ENCODE measurements around the gene SLC5A12.
"Not testable (repeated sequence)": the region's sequence is repeated elsewhere in the genome, so short reads cannot be mapped to it uniquely, and the experiment has no call there.

The SLC5A12 gene

DNA sequence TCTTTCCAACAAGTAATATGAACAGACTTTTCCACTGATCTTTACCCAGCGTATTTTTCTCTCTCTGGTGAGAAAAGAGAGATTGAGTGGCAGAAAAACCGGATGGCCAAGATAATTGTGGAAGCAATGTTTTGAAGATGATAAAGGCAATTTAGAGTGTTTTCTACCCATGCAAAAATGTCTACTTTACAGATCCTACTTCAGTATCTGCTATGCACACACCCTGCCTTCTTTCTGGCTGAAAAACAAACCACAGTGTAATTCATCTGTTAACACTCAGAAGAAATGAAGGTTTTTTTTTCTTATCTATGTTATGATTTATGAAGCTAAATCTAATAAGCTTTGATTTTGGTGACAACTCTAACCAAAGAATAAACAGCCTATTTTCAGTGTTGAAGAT, 56.8 kb downstream of the SLC5A12 start:
- no peak overlapping the region for H3K4me3 ChIP-seq (ENCODE audit: low read depth, low read length)

DNA sequence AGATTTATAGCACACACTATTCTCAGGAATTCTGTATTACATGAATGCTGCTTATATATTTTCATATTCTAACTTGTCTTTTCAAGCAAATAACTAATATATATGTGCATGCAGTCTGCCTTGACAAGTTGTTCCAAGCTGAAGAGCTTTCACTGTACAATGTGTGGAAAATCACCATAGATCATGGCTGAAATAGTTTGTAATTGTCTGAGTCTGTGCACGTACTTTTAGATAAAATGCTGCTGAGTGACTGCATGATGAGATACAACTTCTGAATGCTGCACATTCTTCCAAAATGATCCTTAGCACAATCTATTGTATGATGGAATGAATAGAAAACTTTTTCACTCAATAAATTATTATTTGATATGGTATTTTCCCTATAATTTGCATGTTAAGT, 58.9 kb downstream of the SLC5A12 start:
- H3K4me3 ChIP-seq (ENCODE audit: low read depth, low read length), result no peak overlapping the region

DNA sequence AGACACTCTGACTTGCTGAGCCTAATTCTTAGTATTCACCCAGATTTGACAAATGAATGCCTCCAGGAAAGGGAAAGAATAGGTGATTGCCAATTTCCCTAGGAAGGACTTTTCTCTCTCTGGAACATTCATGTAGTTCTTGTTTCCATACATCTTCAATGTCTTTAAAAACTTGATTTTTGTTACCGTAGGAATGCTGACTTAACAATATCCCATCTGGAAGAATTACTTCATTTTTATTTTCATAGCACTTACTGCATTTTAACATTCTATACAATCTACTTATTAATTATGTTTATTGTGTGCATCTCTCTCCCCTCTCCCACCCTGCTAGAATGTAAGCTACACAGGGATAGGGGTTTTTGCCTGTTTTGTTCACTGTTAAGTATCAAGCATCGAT, 66.6 kb downstream of the SLC5A12 start:
- no peak overlapping the region for H3K4me3 ChIP-seq (ENCODE audit: low read depth, low read length)

DNA sequence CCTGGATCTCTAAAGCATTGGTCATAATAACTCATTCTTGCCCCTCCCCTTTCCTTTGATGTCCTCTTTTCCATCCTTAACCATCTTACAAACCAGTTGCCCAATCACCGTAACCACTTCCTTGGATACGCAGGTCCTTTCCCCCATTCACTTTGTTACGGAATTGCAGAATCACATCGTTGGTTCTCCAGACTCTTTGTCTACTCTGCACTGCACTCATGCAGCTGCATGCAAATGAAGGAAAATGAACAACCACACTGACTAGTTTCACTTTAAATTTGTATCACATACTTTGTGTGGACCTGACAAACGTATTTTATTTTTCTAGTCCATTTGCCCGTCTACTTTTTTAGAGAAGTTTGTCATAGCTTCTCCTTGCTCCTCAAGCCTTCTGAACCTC, 69.9 kb downstream of the SLC5A12 start:
- no peak overlapping the region for H3K4me3 ChIP-seq (ENCODE audit: low read depth, low read length)

DNA sequence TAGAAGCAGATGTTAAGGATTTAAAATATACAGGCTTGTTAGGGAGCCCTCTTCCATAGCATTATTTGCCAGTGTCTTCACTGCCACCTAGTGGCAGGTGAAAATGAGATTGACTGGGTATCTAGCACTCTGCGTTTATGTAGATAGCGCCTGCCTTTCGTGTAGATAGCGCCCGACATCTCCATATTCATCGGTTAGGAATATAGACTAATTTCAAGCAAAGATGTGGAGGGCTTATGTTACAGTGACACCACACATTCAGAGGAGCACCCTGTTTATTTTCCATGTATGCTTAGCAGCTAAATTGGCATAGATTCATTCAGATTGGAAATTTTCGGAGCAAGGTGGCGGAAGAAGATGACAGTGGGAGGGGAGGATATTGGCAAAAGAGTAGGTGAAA, 72.0 kb downstream of the SLC5A12 start:
- H3K4me3 ChIP-seq (ENCODE audit: low read depth, low read length), result no peak overlapping the region

DNA sequence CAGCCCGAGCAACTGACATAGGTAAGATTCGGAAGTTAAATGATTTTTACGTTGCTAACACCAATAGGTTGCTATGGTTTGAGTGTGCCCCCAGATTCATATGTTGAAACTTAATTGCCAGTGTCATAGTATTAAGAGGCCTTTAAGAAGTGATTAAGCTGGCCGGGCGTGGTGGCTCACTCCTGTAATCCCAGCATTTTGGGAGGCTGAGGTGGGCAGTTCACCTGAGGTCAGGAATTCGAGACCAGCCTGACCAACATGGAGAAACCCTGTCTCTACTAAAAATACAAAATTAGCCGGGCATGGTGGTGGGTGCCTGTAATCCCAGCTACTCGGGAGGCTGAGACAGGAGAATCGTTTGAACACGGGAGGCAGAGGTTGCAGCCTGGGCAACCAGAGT, 78.5 kb downstream of the SLC5A12 start:
- H3K4me3 ChIP-seq (ENCODE audit: low read depth, low read length), result not testable (repeated sequence)

DNA sequence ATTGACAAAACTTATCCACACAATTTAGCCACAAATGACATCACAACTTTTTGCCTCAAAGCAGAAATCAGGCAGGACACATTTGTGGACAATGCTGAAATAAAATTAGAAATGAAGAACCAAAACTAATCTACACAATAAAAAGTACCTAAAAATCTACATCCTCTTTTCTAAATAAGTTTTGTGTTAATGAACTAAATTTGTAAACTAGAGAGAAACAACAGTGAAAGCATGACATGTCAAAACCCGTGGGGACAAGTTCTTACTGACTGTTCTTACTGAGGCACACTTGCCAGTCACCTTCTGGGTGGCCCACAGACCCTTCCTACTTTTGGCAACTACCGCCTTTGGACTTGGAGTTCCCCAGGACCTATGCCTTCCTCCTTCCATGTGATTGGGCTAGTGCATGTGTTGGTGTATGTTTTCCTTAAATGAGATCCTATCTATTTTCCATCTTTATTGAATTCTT, 89.1 kb downstream of the SLC5A12 start:
- H3K4me3 ChIP-seq (ENCODE audit: low read depth, low read length), result no peak overlapping the region

DNA sequence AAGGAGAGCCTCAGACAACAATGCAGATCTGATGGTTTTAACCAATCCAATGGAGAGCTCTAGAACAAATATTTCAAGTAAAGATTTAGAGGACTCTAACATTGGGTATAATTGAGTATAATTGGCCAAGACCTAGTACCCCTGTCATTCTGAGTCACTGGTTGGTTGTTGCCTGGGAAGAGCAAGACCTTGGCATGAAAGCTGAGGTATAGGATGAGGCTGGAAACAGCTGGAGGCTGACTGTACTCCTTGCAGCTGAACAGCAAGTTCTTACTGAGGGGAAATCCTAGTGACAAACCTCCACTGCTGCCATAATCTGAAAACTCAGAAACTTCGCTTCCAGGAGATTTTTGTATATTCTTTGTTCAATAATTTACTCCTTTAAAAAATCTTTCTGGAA, 95.5 kb downstream of the SLC5A12 start:
- no peak overlapping the region for H3K4me3 ChIP-seq (ENCODE audit: low read depth, low read length)

DNA sequence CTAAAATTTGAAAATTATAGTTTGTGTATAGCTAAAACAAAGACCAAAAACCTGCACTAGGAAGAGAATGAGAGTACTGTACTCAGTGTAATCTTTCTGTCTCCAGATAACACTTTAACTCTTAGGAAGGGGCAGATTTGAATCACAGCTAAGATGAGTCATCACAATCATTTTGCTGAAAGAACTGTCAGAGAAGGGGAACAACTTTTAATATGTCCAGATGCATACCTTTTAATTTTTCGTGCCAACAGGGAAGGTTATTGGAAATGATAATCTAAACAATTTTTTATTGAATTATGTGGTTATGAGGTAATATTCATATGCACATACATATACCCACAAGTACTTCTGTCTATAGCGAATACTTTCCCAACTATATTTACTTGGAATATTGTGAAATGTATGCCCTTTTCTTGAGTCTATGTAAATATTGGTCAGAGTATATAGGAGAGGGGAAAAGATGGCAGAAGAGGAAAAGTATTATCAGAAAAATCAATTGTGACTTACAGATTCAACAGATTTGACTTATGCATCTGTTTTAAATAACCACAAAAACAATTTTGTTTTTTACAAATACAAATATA, 98.7 kb downstream of the SLC5A12 start:
- H3K4me3 ChIP-seq (ENCODE audit: low read depth, low read length), result no peak overlapping the region

DNA sequence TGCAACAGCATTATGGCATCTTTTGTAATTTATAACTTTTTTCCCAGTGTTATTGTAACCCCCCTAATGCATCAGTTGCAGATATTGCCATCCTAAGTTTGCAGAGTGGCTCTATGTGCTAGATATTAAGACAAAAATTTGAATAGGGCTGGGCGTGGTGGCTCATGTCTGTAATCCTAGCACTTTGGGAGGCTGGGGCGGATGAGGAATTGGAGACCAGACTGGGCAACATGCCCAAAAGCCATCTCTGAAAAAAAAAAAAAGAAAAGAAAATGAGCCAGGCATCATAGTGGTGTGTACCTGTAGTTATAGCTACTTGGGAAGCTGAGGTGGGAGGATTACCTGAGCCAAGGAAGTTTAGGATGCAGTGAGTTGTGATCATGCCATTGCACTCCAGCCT, 99.7 kb downstream of the SLC5A12 start:
- no peak overlapping the region for H3K4me3 ChIP-seq (ENCODE audit: low read depth, low read length)

DNA sequence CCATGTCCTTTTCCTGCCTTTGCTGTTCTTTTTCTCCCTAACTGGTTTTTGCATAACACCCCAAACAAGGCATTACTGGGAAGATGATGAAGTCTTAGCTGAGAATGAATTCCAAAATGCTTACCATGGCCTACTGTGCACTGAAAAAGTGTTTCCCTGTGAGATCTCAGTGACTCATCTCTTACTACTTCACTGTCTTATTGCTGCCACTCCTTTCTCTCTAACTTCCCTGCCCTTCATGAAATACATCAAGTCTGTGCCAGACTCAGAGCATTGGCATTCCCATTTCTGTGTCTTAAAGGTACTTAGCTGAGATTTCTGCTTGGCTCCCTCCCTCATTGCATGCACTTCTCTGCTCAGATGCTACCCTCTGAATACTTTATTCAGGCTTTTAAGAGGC, 100.7 kb downstream of the SLC5A12 start:
- H3K4me3 ChIP-seq (ENCODE audit: low read depth, low read length), result no peak overlapping the region

DNA sequence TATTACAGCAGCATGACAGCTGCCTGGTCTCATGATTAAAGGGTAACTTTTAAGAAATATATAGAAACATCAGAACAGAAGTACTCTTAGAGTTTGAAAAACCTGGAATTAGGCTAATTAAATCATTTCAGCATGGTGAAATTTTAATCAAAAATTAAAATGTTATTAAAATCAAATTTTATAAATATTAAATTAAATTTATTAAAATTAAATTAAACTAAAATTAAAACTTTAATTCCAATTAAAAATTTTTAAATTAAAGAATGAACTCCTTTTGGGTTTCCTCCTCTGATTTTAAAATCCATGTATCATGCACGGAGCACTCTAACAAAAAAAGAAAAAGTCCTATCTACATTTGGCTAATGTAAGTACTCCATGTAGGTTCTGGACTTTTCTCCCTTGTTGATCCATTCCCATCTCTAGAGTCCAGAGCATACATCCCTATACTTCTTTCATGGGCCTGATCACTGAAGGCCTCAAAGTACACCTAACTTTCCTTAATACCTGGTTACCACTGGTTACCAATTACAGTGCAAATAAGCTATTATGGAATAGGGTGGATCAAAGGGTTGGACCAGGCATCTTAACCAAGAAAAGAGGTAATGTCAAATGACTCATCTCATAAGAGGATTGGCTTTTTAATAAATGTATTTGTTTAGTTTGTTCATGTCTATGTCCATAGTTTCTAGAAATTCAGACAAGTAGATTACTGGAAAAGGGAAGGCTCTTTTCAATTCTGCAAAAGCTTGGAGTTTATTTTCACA, 101.4 kb downstream of the SLC5A12 start:
- no peak overlapping the region for H3K4me3 ChIP-seq (ENCODE audit: low read depth, low read length)

DNA sequence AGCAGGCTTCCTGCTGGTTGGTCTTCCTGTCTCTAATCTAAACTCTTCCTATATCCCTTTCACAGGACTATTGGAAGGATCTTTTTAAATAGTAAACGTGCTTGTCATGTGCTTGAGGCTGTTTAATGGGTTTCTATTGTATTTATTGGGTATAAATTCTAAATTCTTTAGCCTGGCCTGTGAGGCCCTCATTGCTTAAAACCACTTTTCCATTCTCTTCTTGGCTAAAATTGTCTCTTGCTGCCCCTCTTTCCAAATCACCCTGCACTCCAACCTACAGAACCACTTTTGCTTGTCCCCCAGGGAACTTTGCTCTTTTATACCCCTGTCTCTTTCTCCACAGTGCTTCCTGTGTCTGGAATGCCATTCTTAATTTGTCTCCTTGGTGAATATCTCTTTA, 103.4 kb downstream of the SLC5A12 start:
- no peak overlapping the region for H3K4me3 ChIP-seq (ENCODE audit: low read depth, low read length)
